ENCODE results near the gene KRTAP5-6. TPM values are rescaled to one million over a fixed set of nuclear protein-coding genes. Genes with fewer than 3 reads are reported as not detected.

The KRTAP5-6 gene
- total RNA-seq, 1 donor from 2014 or later, result not detected

DNA sequence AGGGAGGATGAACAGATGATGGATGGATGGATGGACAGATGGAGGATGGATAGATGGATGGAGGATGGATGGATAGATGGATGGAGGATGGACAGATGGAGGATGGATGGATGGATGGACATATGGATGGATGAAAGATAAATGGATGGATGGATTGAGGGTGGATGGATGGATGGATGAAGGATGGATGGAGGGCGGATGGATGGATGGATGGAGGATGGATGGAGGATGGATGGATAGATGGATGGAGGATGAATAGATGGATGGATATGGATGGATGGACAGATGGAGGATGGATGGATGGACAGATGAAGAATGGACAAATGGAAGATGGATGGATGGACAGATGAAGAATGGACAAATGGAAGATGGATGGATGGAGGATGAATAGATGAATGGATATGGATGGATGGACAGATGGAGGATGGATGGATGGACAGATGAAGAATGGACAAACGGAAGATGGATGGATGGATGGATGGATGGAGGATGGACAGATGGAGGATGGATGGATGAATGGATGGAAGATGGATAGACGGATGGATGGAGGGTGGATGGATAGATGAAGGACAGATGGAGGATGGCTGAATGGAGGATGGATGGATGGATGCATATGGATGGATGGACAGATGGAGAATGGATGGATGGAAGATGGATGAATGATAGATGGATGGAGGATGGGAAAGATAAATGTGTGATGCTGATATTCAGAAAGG is 46.0 kb downstream of the KRTAP5-6 start:
- peaks cover 5% of the 10 kb centered on the region for H3K9me3 Mint-ChIP-seq
- no peak for DNase-seq (ENCODE audit: low spot score in 2 of 2, unreplicated experiment in 2 of 2)

DNA sequence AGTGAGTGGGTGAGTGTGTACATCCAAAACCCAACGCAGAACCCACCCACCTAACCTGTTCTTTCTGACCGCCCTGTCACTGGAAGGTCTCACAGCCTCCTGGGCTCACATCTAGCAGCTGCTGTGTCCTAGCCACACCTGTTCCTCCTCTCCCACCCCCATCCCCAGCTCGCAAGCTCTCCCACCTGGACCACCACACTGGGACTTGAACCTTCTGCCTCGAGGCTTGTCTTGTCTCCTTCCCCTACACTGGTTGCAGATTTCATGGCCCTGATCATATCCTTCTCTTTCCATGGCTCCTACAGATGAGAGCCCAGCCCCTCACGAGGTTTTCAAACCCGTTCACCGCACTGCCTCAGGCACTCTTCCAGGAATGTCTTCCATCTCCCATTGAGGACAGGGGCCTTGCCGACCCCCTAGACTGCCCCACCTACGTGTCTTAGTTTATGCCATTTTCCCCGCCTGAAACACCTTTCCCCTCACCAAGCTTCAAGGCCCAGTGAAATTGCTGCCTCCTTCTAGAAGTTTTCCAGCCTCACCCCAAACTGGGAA is 46.7 kb downstream of the KRTAP5-6 start:
- DNase-seq (ENCODE audit: low spot score in 2 of 2, unreplicated experiment in 2 of 2), result no peak
- TF ChIP-seq, protein P1, sequence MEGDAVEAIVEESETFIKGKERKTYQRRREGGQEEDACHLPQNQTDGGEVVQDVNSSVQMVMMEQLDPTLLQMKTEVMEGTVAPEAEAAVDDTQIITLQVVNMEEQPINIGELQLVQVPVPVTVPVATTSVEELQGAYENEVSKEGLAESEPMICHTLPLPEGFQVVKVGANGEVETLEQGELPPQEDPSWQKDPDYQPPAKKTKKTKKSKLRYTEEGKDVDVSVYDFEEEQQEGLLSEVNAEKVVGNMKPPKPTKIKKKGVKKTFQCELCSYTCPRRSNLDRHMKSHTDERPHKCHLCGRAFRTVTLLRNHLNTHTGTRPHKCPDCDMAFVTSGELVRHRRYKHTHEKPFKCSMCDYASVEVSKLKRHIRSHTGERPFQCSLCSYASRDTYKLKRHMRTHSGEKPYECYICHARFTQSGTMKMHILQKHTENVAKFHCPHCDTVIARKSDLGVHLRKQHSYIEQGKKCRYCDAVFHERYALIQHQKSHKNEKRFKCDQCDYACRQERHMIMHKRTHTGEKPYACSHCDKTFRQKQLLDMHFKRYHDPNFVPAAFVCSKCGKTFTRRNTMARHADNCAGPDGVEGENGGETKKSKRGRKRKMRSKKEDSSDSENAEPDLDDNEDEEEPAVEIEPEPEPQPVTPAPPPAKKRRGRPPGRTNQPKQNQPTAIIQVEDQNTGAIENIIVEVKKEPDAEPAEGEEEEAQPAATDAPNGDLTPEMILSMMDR (IDR thresholded peaks at IDR 0.05; ENCODE audit: unreplicated experiment), result no peak
- Mint-ChIP-seq H3K27me3 (ENCODE audit: low read depth) (peaks cover 37% of the 10 kb centered on the region), H3K9me3 (no peaks in the 10 kb centered on the region), H3K27ac (no peak overlapping the region), H3K4me3 (no peak overlapping the region), H3K36me3 (no peaks in the 10 kb centered on the region), H3K4me1 (no peaks in the 10 kb centered on the region)

More for the DNA sequence above, 46.0 kb downstream of the KRTAP5-6 start:
- no peak overlapping the region for H3K27ac Mint-ChIP-seq
- TF ChIP-seq, protein P1 (IDR thresholded peaks at IDR 0.05; ENCODE audit: unreplicated experiment), result no peak
- peaks cover 36% of the 10 kb centered on the region for H3K27me3 Mint-ChIP-seq (ENCODE audit: low read depth)
- H3K36me3 Mint-ChIP-seq, result no peaks in the 10 kb centered on the region
- no peaks in the 10 kb centered on the region for H3K4me1 Mint-ChIP-seq
- H3K4me3 Mint-ChIP-seq, result no peak overlapping the region

DNA sequence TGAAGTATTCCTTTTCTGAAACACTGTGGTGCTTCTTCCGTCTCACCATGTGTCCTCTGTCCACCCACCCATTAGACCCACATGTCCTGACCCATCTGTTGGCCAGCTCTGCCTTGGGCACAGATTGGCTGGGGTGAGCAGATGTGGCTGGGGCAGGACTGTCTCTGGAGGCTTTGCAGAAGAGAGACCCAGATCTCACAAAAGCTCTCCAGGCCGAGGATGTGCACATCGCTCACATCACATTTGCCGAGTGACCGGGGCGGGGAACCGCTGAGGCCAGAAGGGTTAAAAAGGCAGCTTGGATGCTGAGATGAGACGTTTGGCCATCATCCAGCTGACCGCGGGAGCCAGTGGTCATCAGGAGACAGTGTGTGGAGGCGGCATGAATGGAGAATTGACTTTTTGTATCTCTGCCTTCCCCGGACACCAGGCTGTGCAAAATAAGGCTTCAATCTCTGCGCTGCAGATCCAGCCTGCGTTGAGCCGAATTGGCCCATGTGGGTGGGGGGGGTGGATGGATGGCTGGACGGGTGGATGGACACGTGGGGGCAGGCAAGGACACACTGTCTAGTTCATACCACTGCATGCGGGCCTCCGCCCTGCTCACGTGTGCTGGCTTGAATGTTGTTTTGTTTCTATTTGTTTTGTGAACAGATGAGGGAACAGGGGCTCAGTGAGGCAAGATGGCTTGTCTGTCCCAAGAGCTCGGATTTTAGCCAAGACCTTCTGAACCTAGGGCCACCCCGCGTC is 47.3 kb downstream of the KRTAP5-6 start:
- no peak overlapping the region for H3K4me3 Mint-ChIP-seq
- H3K4me1 Mint-ChIP-seq, result no peaks in the 10 kb centered on the region
- H3K9me3 Mint-ChIP-seq, result no peaks in the 10 kb centered on the region
- no peaks in the 10 kb centered on the region for H3K36me3 Mint-ChIP-seq
- no peak for DNase-seq (ENCODE audit: low spot score in 2 of 2, unreplicated experiment in 2 of 2)
- H3K27me3 Mint-ChIP-seq (ENCODE audit: low read depth), result peaks cover 36% of the 10 kb centered on the region
- TF ChIP-seq, protein P1 (IDR thresholded peaks at IDR 0.05; ENCODE audit: unreplicated experiment), result no peak
- H3K27ac Mint-ChIP-seq, result no peak overlapping the region

DNA sequence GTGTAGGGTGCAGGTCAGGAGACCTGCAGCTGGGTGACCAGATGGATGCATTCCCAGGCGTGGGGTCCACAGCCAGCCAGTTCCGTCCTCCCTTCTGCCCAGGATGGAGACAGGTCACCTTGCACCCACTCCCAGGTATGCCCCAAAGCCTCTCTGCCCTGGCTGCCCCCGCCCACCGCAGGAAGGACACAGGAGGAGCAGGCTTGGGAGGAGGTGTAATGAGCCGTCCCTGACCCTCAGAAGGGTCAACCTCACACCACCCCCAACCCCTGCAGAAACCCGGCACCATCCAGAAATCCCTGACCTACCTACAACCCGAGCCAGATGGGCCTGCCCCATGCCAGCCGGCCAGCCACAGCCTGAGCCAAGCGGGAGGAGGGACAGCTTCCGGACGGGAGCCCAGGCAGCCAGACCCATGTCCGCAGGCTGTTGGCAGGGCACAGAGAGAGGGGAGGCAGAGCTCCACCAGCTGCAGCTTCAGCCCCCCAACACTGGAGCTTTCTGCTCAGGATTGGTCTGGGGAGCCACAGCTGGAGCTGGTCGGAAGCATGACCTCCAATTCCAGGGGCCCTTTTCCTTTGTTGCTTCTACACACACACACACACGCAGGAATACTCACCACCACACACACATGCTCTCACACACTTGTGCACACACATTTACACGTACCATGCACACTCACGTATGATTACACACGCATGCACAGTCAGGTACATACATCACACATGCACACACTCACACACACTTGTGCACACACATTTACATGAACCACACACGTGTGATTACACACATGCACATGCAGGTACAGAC is 48.1 kb downstream of the KRTAP5-6 start:
- DNase-seq (ENCODE audit: low spot score in 2 of 2, unreplicated experiment in 2 of 2), result no peak
- TF ChIP-seq, protein P1 (IDR thresholded peaks at IDR 0.05; ENCODE audit: unreplicated experiment), result no peak
- Mint-ChIP-seq H3K9me3 (no peaks in the 10 kb centered on the region), H3K27ac (no peak overlapping the region), H3K4me1 (peaks cover 7% of the 10 kb centered on the region), H3K36me3 (no peaks in the 10 kb centered on the region), H3K27me3 (ENCODE audit: low read depth) (peaks cover 39% of the 10 kb centered on the region), H3K4me3 (no peak overlapping the region)

DNA sequence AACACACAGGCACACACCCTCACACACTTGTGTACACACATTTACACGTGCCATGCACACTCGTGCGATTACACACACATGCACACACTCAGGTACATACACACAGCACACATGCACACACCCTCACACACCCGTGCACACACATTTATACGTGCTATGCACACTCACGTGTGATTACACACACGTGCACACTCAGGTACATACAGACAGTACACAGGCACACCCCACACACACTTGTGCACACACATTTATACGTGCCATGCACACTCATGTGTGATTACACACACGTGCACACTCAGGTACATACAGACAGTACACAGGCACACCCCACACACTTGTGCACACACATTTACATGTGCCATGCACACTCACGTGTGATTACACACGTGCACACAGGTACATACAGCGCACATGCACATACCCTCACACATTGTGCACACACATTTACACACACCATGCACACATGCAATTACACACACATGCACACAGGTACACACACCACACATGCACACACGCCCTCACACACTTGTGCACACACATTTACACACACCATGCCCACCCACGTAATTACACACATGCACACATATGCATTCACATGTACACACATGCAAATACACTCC is 48.8 kb downstream of the KRTAP5-6 start:
- Mint-ChIP-seq H3K27ac (no peak overlapping the region), H3K9me3 (no peaks in the 10 kb centered on the region), H3K4me3 (no peak overlapping the region), H3K4me1 (peaks cover 12% of the 10 kb centered on the region), H3K36me3 (no peaks in the 10 kb centered on the region), H3K27me3 (ENCODE audit: low read depth) (peaks cover 47% of the 10 kb centered on the region)
- DNase-seq (ENCODE audit: low spot score in 2 of 2, unreplicated experiment in 2 of 2), result no peak
- TF ChIP-seq, protein P1 (IDR thresholded peaks at IDR 0.05; ENCODE audit: unreplicated experiment), result no peak

All from mesothelial cell of epicardium (in vitro differentiated cells).